ENCODE measurements around the gene ETHE1.
A peak's percentile ranks its signal among the peaks of the same experiment; 100 is the strongest.

Gene ETHE1

DNA sequence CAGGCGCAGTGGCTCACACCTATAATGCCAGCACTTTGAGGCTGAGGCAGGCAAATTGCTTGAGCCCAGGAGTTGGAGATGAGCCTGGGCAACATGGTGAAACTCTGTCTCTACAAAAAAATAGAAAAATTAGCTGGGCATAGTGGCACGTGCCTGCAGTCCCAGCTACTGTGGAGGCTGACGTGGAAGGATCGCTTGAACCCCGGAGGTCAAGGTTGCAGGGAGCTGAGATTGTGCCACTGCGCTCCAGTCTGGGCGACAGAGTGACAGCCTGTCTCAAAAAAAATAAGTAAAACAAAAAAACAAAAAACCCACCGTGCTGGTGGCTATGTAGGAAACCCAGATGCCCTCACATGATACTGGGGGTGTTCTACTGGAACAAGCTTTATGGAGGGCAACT lies 38.8 kb downstream of the ETHE1 start:
- no peak for DNase-seq

DNA sequence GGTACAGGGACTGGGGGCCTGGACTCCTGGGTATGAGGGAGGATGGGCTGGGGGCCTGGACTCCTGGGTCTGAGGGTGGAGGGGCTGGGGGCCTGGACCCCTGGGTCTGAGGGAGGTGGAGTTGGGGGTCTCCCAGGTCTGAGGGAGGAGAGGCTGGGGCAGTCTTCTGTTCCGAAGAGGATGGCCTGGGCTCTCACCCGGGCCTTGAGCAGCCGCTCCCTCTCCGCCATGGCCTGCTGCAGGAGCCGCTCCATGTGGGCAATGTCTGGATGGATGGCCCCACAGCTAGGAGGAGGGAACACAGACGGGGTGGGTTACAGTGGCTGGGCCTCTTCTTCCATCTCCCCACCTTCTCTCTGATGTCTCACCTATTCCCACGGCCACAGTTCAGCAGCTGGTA lies 40.6 kb downstream of the ETHE1 start:
- no peak for DNase-seq

DNA sequence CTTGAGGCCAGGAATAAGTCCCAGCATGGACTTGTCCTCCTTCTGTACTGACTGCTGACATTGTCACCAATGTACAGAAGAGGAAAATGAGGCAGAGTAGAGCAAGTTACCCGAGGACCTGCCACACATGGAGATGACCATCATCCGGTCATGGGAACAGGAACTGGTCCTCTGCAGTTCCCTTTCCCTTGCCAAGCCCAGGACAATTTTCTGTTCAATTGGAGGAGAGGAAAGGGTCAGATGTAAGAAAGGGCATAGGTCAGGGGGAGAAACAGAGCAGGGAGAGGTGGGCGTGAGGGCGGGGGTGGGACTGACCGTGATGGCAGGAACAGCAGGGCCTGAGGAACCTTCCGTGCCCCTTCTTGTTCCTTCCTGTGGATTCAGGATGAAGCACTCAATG lies 41.0 kb downstream of the ETHE1 start:
- no peak for DNase-seq

DNA sequence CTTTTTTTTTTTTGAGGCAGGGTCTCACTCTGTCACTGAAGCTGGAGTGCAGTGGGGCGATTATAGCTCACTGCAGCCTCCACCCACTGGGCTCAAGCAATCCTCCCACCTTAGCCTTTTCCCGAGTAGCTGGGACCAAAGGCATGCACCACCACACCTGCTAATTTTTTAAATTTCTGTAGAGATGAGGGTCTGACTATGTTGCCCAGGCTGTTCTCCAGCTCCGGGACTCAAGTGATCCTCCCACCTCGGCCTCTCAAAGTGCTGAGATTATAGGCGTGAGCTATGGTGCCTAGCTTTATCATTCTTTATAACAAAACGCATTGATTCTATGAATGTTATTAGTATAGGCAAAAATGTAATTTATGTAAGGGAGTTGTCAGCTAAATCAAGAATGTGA lies 43.7 kb downstream of the ETHE1 start:
- no peak for DNase-seq

DNA sequence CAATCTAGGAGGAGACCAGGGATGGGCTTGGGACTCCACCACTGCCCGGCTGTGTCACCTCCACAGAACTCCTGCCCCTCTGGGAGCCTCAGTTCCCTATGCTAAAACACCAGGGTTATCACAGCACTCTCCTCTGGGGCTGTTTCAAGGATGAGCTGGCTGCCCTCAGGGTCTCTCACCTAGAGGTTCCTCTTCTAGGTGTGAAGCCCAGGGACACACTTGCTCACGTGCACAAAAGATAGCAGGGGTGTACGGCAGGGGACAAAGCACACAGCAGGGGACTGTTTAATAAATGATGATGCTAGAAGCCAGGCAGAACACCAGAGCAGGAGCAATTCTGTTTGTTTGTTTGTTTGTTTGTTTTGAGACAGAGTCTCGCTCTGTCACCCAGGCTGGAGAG lies 44.8 kb downstream of the ETHE1 start:
- no peak for DNase-seq

DNA sequence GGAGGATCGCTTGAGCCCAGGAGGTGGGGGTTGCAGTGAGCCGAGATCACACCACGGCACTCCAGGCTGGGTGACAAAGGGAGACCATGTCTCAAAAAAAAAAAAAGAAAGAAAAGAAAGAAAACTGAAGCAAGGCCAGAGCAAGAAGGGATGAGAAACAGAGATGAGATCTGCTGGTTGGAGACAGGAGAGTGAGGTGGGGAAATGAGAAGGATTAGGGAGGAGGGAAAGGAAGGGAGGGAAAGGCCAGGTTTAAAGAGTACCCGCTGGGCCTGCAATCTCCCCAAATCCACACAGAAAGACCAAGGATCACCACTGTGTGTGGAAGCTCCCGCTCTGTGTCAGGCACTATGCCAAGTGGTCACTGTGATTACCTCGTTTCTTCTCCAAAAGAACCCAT lies 45.3 kb downstream of the ETHE1 start:
- DNase-seq = no peak

DNA sequence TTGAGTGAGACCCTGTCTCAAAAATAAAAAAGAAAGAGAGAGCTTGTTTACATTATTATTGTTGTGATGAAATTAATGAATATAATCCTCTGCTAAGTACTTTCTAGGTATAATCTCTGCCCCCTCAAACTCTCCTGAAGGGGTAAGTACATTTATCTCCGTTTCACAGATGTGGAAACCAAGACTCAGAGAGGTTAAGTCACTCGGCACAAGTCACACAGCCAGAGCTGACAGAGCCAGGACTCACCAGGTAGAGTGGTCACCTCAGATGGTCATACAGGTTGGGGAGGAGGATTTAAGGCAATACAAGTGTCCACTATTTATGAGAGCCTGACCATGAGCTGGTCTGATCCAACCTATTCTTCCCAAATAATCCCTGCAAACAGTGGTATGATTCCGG lies 46.4 kb downstream of the ETHE1 start:
- no peak for DNase-seq

DNA sequence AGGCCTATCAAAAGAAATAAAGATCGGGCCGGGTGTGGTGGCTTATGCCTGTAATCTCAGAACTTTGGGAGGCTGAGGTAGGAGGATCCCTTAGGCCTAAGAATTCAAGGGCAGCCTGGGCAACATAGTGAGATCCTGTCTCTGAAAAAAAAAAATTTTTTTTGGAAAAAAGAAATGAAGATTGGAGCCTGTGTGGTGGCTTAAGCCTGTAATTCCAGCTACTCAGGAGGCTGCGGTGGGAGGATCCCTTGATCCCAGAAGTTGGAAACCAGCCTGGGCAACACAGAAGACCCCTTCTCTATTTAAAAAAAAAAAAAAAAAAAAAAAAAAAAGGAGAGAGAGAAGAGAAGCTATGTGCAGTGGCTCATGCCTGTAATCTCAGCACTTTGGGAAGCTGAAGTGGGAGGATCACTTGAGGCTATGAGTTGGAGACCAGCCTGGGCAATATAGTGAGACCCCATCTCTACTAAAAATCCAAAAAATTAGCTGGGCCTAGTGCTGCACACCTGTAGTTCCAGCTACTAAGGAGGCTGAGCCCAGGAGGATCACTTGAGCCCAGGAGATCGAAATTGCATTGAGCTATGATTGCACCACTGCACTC lies 46.9 kb downstream of the ETHE1 start:
- DNase-seq = no peak

DNA sequence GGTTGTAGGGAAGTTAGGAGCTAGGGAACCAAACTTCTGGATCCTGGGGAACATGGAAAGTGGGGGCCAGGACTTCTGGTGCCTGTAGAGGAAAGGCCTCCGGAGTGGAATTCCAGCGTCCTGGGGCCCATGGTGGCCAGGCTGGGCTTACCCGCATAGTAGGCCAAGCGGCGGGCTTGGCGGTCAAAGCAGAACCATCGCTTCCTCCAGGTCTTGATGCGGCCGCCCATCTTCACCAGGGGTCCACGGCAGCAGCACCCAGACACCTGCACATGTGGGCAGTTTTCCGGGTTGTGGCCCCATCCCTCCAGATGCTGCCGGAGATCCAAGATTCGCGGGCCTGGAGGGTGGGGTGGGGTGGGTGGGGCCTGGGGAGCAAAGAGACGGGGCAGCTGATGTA lies 47.8 kb downstream of the ETHE1 start:
- no peak for DNase-seq

DNA sequence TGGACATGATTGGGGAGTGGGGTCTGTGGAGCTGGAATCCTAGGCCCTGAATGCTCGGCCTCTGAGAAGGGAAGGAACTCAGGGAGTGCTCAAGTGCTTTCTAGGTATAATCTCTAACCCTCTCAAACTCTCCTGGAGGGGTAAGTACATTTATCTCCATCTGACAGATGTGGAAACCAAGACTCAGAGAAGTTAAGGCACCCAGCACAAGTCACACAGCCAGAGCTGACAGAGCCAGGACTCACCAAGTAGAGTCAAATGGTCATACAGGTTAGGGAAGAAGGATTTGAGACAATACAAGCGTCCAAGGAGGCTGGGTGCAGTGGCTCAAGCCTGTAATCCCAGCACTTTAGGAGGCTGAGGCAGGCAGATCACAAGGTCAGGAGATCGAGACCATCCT lies 48.7 kb downstream of the ETHE1 start:
- no peak for DNase-seq

DNA sequence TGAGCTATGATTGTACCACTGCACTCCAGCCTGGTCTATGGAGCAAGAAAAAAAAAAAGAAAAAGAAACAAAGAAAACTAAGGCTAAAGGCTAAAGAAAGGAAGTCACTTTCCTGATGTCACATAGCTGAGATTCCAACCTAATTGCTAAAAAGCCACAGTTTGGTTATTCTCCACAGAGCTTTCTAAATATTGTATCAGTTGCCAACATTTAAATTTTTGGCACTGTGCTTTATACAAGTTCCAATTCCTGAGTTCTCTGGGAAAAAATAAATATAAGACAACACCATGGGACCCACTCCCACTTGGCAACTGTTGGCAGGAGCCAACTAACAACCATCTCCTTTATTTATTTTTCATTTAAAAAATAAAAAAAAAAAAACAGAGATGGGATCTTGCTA lies 50.4 kb downstream of the ETHE1 start:
- DNase-seq = no peak

DNA sequence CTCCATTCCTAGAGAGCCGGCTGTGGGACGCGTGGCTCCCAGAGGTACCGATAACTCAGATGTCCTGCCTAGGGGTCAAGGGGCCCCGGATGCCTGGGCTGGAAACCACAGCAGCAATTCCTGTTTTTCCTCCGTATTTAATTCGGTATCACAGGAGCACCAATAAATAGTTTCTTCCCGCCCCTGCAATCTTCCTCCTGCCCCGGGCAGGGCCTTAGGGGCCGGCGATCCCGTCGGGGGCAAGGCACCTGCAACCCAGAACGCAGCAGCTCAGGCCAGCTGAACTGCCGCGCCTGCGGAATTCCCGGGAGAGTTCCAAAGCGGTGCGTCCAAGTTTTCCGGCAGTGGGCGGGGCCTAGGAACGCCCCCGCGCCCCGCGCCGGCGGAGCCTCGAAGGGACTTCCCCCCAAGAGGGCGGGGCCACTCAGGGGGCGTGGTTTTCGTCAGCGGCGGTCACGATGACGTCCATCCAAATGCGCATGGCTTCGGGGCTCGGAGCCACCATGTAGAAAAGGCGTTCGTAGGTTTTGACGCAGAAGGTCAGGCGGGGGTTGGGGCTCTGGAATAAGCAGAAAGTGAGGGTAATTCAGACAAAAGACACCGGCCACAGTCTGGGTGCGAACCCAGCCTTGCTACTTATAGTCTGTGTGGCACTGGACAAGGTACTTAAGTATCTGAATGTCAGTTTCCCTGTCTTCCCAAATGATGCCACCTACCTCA lies 51.9 kb downstream of the ETHE1 start:
- DNase-seq = peak; percentile 69

DNA sequence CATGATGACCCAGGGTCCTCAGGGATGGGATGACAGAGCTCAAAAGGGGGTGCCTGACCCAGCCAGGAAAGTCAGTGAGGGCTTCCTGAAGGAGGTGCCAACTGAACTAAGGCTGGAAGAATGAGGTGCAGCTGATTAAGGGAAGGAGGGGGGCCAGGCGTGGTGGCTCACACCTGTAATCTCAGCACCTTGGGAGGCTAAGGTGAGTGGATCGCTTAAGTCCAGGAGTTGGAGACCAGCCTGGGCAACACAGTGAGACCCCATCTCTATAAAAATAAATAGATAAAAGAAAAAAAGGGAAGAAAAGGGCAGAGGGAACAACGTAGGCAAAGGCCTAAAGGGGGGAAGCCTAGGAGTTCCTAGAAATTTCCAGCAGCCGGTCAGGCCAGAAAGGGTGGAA lies 52.5 kb downstream of the ETHE1 start:
- no peak for DNase-seq

DNA sequence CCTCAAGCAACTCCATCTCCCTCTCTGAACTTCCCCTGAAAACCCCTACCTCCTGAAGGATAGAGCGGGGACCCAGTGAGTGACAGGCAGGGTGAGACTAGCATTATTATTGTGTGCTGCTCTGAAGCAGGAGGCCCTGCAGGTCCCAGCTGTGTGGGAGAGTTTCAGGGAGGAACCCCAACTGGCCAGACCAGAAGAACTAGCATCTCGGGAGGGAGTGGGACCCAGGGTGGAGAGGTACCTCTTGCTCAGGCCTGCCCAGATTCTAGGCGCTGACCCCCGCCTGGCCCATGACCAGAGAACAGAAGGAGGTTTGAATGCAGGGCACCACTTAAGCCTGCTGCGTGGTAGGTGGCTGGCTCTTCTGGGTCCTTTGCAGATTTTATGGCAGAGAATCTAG lies 55.9 kb downstream of the ETHE1 start:
- DNase-seq = no peak

DNA sequence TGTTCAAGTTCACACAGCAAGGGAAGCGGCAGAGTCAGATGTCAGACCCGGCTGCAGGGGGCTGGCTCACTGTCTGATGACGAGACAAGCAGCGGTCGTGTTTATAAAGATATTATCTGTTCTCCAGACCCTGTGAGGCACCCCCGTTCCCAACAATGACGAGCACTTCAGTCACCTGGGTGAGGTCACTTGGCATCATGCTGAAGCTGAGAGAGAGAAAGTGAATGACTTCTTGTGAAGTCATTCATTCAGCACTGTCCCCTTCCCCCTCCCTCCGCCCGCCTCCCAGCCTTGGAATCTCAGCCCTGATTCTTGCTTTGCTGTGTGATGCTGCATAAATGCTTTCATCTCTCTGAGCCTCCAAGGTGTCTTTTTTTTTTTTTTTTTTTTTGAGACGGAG lies 56.7 kb downstream of the ETHE1 start:
- DNase-seq = no peak

DNA sequence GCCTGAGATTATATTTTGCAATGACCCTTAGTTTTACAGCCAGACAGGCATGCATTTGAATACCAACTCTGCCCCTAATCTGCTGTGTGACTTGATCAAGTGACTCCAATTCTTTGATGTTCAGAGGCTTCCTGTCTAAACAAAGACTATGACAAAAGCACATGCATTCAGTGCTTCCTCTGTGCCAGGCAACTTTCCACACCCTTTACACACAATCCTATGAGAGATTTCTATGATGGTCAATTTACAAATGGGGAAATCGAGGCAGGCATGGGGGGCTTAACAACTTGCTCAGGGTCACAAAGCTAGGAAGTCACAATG lies 57.9 kb downstream of the ETHE1 start:
- DNase-seq = no peak

DNA sequence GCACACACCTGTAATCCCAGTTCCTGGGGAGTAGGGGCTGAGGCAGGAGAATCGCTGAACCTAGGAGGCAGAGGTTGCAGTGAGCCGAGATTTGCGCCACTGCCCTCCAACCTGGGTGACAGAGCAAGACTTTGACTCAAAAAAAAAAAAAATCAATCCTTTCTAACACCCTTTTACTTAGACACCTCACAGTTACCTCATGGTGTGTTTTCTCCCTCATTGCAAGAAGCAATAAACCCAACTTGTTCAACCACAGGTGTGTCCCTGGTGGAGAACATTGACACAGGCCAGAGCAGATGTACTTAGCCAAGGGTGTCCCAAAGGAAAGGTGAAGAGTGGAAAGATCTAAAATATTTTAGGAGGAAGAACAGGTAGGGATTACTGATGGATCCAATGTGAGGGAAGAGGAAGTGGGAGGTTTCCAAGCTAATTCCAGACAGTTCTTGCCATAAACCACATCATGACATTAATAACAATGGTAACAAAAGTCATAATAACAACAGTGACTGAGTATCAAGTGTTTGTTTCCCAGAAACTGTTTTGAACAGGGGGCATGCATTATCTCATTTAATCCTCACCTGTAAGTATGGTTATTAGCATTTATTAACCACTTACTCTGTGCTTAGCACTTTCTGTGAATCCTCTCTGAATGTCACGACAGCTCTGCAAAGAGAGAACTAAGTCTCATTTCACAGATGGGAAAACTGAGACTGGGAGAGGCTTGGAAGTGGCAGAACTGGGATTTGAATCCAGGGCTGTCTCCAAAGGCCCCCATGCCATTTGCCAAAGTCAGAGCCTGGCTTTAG lies 58.4 kb downstream of the ETHE1 start:
- DNase-seq = no peak

DNA sequence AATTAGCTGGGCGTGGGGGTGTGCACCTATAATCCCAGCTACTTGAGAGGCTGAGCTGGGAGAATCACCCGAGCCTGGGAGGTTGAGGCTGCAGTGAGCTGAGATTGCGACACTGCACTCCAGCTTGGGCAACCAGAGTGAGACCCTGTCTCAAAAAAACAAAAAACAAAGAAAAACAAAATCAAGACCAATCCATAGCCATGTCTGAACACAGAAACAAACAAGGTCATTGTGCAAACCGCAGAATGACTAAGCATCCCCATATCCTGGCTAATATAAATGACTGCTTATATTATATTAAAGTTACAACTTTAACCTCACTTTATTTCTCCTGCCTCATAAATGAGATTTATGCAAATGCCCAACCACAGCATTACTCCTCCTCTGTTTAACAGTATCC lies 59.3 kb downstream of the ETHE1 start:
- DNase-seq = no peak

DNA sequence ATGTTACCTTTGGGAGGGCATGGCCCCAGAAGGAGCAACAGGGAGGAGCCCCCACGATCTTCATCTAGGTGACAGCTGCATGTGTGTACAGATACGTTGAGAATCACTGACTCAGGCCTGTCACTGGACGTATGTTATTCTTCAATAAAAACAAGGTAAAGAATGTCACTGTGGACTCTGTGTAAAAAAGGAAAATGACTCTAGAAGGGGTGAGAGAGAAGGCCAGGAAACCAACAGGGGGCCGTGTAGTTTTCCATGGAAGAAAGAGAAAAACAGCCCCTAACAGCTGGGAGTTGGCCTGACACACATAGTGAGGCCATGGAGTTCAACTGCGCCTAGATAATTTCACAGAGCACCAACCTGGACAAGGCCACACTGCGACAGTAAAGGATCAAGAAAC lies 59.7 kb downstream of the ETHE1 start:
- DNase-seq = no peak

DNA sequence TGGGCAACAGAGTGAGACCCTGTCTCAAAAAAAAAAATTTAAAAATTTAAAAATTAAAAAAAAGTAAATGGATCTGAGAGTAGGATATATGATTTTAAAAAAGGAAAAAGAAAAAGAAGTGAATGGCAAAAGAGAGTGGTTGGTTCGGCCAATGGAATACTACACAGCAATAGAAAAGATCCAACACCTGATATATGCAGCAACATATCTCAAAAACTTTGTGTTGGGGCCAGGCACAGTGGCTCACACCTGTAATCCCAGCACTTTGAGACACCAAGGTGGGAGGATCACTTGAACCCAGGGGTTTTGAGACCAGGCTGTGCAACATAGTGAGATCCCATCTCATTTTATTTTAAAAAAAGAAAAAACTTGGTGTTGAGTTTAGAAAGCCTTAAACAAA lies 60.2 kb downstream of the ETHE1 start:
- no peak for DNase-seq

DNA sequence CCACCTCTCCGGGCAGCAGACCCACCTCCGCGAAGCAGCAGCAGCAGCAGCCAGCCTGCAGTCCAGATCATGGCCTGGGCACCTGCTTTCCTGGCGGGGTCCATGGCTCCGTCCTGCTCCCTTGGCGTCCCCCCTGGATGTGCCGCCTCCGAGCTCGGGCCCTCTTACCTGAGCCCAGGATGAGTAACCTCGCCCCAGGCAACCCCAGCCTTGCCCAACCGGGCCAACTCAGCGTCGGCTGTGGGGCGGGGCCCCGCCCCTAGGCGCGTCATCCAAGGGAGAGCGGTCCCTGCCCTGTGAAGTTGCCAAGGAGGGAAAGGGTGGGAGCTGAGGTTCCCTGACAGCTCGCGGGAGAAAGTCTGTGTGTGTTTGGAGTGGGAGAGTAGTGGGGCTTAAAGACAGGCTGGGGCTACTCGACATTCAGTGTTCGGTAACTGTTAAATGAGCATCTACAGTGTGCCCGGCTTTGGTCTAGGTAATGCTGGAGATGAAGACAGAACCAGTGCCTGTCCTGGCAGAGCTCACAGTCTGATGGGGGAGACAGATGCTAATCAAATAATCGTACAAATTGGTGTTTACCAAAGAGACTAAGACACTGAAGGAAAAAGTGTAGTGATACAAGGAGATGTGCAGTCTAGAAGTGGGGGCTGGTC lies 61.4 kb downstream of the ETHE1 start, which contains the start of gene LYPD3:
Gene LYPD3, minus strand, starts transcription at position 141 of the 653 bp plus-strand sequence. Its CDS starts 37 bp downstream, at position 104.
- no peak for DNase-seq

DNA sequence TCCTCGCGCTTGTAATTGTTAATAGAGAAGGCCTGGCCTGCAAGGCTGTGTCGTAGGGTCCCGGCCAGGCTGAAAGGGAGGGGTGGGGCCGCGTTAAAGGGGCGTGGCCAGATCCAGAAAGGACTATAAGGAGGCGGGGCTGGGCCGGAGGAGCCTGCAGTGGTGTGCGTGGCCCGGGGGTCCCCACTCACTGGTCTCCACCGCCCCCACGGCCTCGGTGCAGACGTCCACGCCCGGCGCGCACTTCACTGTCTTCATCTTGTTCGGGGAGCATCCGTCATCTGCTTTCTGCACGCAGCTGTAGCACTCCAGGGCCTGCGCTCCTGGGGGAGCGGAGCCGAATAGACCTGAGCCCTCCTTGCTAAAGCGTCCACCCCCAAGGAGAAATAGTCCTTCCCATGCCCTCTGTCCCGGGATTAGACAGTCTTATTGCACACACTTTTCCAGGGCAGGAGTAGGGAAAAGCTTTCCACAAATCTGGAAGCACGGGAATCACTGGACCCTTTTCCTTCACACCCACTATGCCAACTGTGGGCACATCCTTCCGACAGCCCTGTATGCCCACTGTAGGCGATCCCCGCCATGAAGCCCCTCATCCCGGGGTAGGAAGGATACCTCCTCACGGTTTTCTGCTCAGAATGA lies 62.7 kb downstream of the ETHE1 start:
- DNase-seq = no peak
